NB4 (cell line): ENCODE measurements around the gene DNAJC5.
A peak's percentile ranks its signal among the peaks of the same experiment; 100 is the strongest.

ENCODE experiments used
- CTCF ChIP-seq: IDR thresholded peaks from one replicate; pipeline ENCODE4 v1.5.1; 2012; ENCODE audit warnings: low read depth, low read length
- MYC ChIP-seq: IDR thresholded peaks from 2 replicates; pipeline ENCODE4 v1.6.1; 2011; ENCODE audit warnings: low read depth, low read length
- POLR2A ChIP-seq: IDR thresholded peaks from 2 replicates; pipeline ENCODE4 v1.6.1; 2011; ENCODE audit warnings: mild to moderate bottlenecking; ENCODE audit not compliant: insufficient read length; ENCODE audit errors: extremely low read depth

DNA sequence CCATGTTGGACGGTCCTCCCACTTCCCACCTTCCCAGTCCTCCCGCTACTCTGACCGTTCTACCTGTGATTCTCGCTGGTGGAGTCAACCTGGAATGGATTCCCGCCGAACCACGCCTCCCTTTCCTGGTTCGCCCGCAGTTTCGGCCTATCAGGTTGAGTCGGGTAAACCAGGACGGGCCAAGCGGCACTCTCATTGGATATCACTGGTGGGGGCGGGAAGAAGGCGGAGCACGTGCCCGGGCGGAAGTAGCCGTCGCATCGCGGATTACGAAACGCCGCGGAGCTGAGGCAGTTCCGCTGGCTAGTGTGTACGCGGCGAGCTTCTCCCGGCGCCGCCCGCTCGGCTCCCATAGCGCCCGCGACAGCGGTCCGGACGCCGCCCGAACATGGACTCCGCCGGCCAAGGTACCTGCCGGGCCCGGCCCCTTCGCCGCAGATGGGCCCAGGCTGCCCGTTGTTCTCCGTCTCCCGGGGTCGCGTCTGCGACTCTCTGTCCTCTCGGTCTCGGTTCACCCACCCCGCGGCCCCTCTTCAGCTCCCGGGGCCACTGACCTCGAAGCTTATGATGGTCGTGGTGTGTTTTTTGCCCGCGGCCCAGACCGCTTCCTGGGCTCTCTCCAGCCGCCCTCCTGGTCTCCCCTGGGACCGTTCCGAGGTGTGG lies 29.8 kb upstream of the DNAJC5 start, which contains the start of gene TPD52L2:
- no peak for TF ChIP-seq CTCF
- TF ChIP-seq POLR2A, result peak; percentile 86
- peak; percentile 99 for TF ChIP-seq MYC
